Endodermal cell (in vitro differentiated cells): Measurements from ENCODE around the gene CCDC93. TPM values are rescaled to one million over a fixed set of nuclear protein-coding genes. Genes with fewer than 3 reads are reported as not detected.

ENCODE experiments used
- DNase-seq: peaks from one replicate; pipeline ENCODE4 v3.0.0-alpha.2; 2017
- H3K27ac ChIP-seq: 2 replicates; pipeline ENCODE4 v1.5.1; 2013; ENCODE audit warnings: mild to moderate bottlenecking, low read depth, low read length, moderate library complexity
- H3K27me3 ChIP-seq: 2 replicates; pipeline ENCODE4 v1.6.1; 2013; ENCODE audit warnings: mild to moderate bottlenecking, low read length, moderate library complexity; ENCODE audit not compliant: insufficient read depth, control insufficient read depth, poor library complexity, severe bottlenecking
- H3K36me3 ChIP-seq: 2 replicates; pipeline ENCODE4 v1.7.0; 2013; ENCODE audit warnings: mild to moderate bottlenecking, low read length, moderate library complexity; ENCODE audit not compliant: control insufficient read depth, insufficient read depth
- H3K4me1 ChIP-seq: one replicate; pipeline ENCODE4 v1.7.0; 2013; ENCODE audit warnings: low read length; ENCODE audit not compliant: control insufficient read depth, insufficient read depth
- H3K4me3 ChIP-seq: 2 replicates; pipeline ENCODE4 v1.5.1; 2013; ENCODE audit warnings: mild to moderate bottlenecking, low read length, moderate library complexity
- H3K9ac ChIP-seq: 2 replicates; pipeline ENCODE4 v1.6.1; 2013; ENCODE audit warnings: mild to moderate bottlenecking, low read length, moderate library complexity; ENCODE audit not compliant: poor library complexity, severe bottlenecking; ENCODE audit errors: extremely low read depth
- H3K9me3 ChIP-seq: 2 replicates; pipeline ENCODE4 v1.6.1; 2013; ENCODE audit warnings: mild to moderate bottlenecking, low read length, moderate library complexity; ENCODE audit not compliant: control insufficient read depth
- H3K27ac Mint-ChIP-seq: 2 replicates; pipeline ENCODE4 v1.8.0; 2020; ENCODE audit warnings: mixed read lengths
- H3K27me3 Mint-ChIP-seq: 2 replicates; pipeline ENCODE4 v1.8.0; 2021; ENCODE audit warnings: mild to moderate bottlenecking, mixed read lengths; ENCODE audit not compliant: insufficient read depth
- H3K36me3 Mint-ChIP-seq: 2 replicates; pipeline ENCODE4 v1.8.0; 2020; ENCODE audit warnings: low read depth, mixed read lengths
- H3K4me1 Mint-ChIP-seq: 2 replicates; pipeline ENCODE4 v1.8.0; 2020; ENCODE audit warnings: mixed read lengths
- H3K4me3 Mint-ChIP-seq: 2 replicates; pipeline ENCODE4 v1.8.0; 2020; ENCODE audit warnings: mild to moderate bottlenecking, moderate library complexity, mixed read lengths
- H3K9me3 Mint-ChIP-seq: 2 replicates; pipeline ENCODE4 v1.8.0; 2020; ENCODE audit warnings: mild to moderate bottlenecking, mixed read lengths
- WGBS, 2 experiments: methylation state at CpG; one replicate each; pipeline versions ENCODE4 v1.1.5 to v1.1.7; 2013; ENCODE audit warnings: missing lambda C conversion rate in 2 of 2, mixed read lengths in 1 of 2; ENCODE audit not compliant: insufficient coverage in 1 of 2, insufficient read length in 1 of 2; 5-methylcytosine and 5-hydroxymethylcytosine counted together
- total RNA-seq, 2 donors: library from RNA; stranded (reverse); fragmentation: NEBNext Ultra II Directional in 1 of 2; extraction: Animal tissue kit (Norgen Biotek cat#: 25700) in 1 of 2; gene quantifications; 2 replicates in 1 of 2; 3 replicates in 1 of 2; pipeline ENCODE4 v1.2.1, GENCODE V29; 2021
- TF ChIP-seq, protein P1 (sequence below): fragments of 200-600 bp; sonication (generic); conservative IDR thresholded peaks from 2 replicates; pipeline ENCODE4 v1.5.0; 2021; ENCODE audit warnings: antibody characterized with exemption, mild to moderate bottlenecking

The CCDC93 gene
- total RNA-seq, 2 donors from 2014 or later, result 35.6 to 36.6 TPM

DNA sequence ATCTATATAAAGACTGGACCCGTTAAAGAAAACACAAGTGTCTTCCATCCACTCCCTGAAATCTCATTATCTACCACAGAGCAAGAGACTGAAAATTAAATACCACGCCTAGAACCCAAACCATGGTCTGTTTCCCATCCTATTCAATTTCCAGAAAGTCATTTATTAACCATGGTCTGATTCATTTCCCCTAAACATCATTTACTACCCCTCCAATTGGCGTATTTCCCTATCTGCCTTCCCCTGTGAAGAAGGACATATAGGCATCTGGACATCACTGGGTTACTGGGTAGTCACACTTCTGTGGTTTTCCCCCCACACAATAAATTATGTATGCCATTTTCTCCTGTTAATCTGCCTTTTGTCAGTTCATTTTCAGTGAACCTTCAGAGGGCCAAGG lies 30.8 kb downstream of the CCDC93 start:
- Mint-ChIP-seq H3K4me1 (peaks cover 4% of the 10 kb centered on the region), H3K4me3 (no peak overlapping the region), H3K9me3 (no peaks in the 10 kb centered on the region), H3K27me3 (no peaks in the 10 kb centered on the region), H3K27ac (no peak overlapping the region), H3K36me3 (peaks cover 8% of the 10 kb centered on the region)
- no peaks in the 10 kb centered on the region for H3K9me3 ChIP-seq
- H3K27me3 ChIP-seq, result no peaks in the 10 kb centered on the region
- TF ChIP-seq, protein P1, sequence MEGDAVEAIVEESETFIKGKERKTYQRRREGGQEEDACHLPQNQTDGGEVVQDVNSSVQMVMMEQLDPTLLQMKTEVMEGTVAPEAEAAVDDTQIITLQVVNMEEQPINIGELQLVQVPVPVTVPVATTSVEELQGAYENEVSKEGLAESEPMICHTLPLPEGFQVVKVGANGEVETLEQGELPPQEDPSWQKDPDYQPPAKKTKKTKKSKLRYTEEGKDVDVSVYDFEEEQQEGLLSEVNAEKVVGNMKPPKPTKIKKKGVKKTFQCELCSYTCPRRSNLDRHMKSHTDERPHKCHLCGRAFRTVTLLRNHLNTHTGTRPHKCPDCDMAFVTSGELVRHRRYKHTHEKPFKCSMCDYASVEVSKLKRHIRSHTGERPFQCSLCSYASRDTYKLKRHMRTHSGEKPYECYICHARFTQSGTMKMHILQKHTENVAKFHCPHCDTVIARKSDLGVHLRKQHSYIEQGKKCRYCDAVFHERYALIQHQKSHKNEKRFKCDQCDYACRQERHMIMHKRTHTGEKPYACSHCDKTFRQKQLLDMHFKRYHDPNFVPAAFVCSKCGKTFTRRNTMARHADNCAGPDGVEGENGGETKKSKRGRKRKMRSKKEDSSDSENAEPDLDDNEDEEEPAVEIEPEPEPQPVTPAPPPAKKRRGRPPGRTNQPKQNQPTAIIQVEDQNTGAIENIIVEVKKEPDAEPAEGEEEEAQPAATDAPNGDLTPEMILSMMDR, result no peak
- WGBS, 2 experiments, result 92 to 100% methylated on average over 3 of the region's 3 CpGs
- DNase-seq, result no peak
- H3K9ac ChIP-seq, result no peak overlapping the region
- no peak overlapping the region for H3K27ac ChIP-seq
- H3K4me3 ChIP-seq, result no peak overlapping the region
- H3K4me1 ChIP-seq, result peaks cover 2% of the 10 kb centered on the region
- H3K36me3 ChIP-seq, result peaks cover 49% of the 10 kb centered on the region

DNA sequence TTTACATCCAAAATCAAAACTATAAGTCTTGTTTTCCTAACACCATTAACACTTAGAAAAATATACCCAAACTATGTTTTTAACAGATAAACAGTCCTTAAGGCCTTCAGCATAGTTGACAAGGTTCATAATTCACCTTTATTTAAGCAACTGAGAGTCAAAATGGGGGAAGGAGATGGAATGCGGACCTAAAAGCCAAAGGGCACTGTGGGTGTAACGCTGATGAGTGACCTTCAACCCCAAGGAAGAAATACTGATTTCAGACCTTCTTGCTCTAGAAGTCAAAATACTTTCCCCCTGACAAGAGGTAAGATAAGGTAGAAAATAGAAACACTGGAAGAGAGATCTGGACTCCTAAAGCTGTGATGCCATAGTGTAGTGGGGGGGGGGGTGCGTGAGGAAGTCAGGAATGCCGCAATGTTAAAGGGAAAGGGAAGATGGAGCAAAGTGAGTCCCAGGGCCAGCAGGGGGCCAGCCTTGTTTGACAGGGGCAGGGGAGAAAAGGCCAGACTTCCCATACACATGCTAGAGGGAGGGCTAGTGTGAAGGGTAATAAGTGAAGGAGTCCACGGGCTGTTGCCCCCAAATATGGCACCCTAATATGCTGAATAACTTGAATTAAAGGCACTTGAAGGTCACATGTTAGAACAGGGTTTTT lies 31.4 kb downstream of the CCDC93 start:
- Histone ChIP-seq H3K36me3 (peaks cover 53% of the 10 kb centered on the region), H3K4me3 (no peak overlapping the region), H3K9me3 (no peaks in the 10 kb centered on the region), H3K9ac (no peak overlapping the region), H3K27me3 (no peaks in the 10 kb centered on the region), H3K4me1 (peaks cover 2% of the 10 kb centered on the region), H3K27ac (no peak overlapping the region)
- Mint-ChIP-seq H3K4me3 (no peak overlapping the region), H3K9me3 (no peaks in the 10 kb centered on the region), H3K4me1 (peaks cover 4% of the 10 kb centered on the region), H3K27ac (no peak overlapping the region), H3K27me3 (no peaks in the 10 kb centered on the region), H3K36me3 (peaks cover 9% of the 10 kb centered on the region)
- DNase-seq, result no peak
- WGBS, 2 experiments, result 89% methylated on average over 5 of the region's 5 CpGs; no CpG with 5 or more reads in 1 of the 2 experiments
- TF ChIP-seq, protein P1, result peak; percentile 41

DNA sequence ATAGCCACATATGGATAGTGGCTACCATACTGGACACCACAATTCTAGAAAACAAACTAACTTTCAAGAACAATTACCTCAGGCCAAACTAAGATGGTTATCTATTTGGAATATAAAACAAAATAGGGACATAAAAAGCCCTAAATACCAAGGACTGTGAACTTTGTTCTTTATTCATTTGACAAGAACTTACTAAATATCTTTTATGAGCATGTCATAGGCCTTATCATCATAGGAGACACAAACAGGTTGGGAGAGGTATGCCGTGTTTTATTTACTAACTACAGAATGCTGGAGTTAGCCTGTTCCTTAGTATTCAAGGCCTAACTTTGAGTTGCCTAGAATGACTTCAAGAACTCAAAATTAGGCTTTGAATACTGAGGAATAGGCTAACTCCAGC lies 32.1 kb downstream of the CCDC93 start:
- H3K36me3 Mint-ChIP-seq, result peaks cover 13% of the 10 kb centered on the region
- Histone ChIP-seq H3K4me3 (no peak overlapping the region), H3K27me3 (no peaks in the 10 kb centered on the region), H3K9ac (no peak overlapping the region), H3K9me3 (no peaks in the 10 kb centered on the region), H3K27ac (no peak overlapping the region), H3K4me1 (peaks cover 2% of the 10 kb centered on the region), H3K36me3 (peaks cover 54% of the 10 kb centered on the region)
- no peaks in the 10 kb centered on the region for H3K27me3 Mint-ChIP-seq
- TF ChIP-seq, protein P1, result no peak
- no peak for DNase-seq
- WGBS, 2 experiments, result 82 to 96% methylated on average over 1 of the region's 1 CpG
- no peak overlapping the region for H3K27ac Mint-ChIP-seq
- H3K4me1 Mint-ChIP-seq, result peaks cover 4% of the 10 kb centered on the region
- H3K9me3 Mint-ChIP-seq, result no peaks in the 10 kb centered on the region
- H3K4me3 Mint-ChIP-seq, result no peak overlapping the region
